NOMO-1 treated with DMSO at 0.1 percent for 48 hours (cell line): Measurements from ENCODE around the gene ARHGAP31.
"Not testable (repeated sequence)": the region's sequence is repeated elsewhere in the genome, so short reads cannot be mapped to it uniquely, and the experiment has no call there.

Experiments
- DNase-seq: peaks from one replicate; lab custom pipeline; 2025; ENCODE audit not compliant: unreplicated experiment; lab: John Stamatoyannopoulos, UW

ARHGAP31 gene

DNA sequence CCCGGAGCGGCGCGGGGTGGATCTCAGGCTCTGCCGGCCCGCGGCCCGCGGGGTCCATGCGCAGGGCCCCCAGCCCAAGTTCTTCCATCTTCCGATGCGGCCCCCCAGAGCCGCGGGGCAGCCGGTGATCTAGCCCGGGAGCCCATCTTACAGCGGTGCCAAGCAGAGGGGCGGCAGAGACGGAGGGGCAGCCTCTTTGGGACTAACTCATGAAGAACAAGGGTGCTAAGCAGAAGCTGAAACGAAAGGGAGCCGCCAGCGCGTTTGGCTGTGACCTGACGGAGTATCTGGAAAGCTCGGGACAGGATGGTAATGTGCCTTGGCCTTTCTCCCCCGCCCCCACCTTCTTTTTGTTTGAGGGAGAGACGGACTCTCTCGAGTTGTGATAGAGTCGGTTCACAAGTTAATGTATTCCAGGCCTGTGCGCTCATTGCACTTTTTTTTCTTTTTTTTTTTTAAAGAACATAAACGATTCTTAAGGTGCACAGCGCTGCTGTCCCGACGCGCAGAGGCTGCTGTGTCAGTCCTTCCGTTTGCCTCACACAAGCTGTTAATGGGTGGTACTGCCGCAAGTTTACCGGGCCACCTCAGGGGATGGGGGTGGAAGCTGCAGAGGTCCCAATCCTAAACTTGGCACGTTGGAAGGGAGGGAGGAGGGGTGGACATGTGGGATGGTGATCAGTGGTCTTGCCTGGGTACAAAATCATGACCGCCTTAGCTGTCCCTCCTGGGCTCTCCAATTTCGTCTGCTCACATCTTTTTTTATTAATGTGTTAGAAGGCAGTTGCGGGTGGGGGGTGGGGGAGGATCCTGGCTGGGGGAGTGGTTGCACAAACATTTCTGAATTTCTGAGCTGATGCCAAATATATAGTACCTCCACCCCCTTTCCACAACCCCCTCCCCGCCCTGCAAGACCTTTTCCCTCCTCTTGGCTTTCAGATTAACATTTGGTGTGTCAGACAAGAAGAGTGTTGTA, 801 bp downstream of the ARHGAP31 start:
- peak; percentile 30 for DNase-seq

DNA sequence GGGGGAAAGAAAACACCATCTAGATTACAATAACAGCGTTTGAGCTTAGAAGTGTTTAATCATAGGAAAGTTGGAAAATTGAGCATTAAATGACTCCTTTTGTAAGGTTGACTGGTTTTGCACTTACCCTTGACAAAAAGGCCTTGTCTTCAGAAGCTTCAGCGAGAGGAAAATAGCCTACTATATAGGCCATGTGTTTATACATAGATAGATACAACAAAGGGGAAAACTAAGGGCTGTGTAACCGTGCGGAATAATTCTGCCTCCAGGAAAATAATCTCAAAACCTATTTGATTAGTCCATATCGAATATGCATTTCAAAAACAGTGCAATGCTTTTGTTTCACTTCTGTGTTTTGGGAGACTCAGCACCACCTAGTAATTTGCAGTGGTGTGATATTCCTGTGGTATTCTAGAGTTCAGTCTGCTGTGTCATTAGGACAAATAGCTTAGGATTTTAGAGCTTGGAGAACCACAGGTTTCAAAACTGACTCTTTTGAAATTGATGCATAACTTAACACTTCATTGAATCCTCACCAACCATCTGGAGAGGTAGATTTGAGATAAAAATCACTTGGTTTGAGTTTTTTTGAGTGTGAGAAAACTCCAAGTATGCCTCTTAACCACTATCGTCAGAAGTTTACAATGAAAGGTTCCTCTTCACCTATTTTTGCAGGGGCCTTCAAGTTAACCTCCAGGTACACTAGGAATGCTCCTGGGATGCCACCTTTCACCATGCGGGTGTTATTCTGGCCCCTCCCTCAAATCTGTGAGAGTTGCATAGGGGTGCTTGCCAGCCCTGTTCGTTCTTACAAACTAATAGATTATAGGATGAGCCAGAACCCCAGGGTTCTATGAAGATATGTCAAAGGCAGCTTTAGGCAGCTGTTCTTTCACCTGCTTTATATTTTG, 1.9 kb downstream of the ARHGAP31 start:
- peak; percentile 55 for DNase-seq

DNA sequence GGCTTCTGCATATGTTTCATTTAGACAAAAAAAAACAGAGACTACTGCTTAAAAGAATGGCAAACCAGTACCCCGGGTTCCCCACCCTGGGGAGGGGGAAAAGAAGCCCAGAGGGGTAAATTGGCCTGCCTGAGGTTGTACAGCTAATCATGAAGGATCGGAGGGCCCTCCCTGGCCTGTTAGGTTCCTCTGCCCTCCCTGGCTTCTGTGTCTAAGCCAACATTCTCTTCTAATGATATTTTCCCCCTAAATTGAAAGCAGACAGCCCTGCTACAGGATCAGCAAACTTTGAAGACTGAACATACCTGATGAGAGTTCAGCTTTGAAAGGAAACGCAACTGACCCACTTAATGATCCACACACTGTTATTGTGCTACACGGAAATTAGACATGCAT, 2.5 kb downstream of the ARHGAP31 start:
- no peak for DNase-seq

DNA sequence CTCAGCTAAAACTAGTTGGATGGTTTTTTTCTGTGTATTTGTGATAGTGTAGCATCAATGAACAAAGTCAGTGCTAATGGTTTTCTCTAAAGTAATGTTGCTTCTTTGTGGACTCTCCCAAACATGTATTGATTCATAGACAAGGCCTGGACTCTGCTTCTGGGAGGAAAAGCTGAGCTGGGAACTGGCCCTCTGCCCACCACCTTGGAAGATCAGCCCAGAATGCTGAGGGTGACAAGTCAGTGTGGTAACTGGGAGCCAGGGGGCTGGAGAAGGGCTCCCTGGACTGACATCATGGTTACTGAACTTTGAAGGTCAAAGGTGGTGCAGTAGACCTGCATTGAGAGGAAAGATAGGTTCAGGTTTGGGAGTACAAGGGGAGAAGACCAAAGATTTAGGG, 3.0 kb downstream of the ARHGAP31 start:
- DNase-seq = no peak

DNA sequence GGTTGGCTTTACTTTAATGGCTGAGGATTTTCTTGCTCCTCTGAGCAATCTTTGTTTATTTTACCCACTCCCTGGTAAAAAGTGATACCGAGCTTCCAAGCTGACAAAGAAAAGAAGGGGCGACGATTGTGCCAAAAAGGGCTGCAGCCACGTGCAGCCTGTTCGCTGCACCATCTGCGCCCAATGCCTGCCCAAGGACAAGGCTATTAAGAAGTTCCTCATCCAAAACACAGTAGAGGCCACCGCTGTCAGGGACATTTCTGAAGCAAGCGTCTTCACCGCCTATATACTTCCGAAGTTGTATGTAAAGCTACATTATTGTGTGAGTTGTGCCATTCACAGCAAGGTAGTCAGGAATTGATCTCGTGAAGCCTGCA, 4.4 kb downstream of the ARHGAP31 start:
- DNase-seq = no peak

DNA sequence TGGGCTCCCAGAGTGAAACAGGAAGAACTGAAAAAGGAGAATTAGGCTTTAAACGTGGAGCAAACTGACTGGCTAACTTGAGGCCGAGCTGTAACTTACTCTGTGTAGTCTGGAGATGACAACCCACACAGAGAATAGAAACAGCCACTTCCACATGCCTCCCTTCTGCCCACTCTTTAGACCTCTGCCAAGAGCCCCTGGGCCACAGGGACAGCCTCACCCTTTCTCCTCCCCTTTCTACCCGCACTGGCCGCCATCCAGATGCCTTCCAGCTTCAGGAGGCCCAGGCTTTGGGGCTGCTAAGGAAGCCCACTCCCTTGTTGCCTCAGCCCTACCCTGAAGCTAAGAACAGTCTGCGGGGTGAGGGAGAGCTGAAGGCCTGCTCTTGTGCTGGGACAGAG, 6.8 kb downstream of the ARHGAP31 start:
- peak; percentile 83 for DNase-seq

DNA sequence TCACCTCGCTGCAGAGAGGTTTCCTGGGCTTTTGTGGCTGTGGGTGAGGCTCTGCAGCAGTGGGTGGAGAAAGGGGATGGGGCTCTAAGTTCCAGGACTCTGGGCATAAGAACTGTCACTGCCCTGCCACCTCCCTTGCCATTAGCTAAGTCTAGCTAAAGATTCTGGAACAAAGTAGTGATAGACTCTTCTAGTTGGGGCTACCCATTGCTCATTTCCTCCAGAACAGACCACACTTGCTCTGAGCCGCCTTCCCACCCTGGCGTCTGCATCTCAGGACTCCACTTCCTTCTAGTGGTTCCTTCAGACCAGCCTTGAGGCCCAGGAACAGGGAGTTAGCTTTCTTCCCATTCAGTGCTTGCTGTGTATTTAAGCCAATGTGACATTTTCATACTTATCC, 7.5 kb downstream of the ARHGAP31 start:
- DNase-seq = peak; percentile 13

DNA sequence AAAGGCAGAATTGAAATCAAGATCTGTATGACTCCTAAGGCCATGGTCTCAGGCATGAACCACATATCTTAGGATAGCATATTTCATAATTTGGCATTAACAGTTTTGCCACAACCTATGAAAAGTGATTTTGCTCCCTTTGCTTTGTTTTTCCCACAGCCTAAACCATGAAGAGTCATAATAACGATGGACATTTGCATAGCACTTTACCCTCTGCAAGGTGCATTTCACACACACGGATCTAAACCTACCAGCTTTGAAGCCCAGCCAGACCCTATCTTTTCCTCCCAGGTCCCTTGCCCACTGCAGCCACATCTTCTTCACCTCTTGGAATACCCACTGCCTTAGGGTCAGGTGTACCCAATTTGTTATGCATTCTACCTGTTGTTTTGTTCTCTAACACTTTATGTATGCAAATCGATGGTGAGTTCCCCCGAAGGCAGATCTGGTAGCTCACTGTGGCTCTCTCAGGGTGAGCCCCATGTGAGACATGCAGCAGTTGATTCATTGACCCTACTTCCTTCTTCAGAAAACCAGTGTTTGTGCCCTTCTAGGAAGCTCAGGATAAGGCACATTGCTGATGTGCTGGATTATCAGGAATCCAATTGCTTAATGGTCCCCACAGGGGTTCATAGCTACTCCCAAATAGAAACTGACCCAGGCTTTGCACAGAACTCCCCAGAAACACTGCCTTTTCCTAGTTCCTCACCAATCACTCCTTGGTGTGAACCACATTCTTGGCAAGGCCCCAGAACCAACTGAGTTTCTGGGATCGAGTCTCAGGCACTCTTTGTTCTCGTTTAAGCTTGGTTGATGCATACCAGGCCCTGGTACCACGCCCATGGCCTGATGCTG, 8.7 kb downstream of the ARHGAP31 start:
- DNase-seq = no peak

DNA sequence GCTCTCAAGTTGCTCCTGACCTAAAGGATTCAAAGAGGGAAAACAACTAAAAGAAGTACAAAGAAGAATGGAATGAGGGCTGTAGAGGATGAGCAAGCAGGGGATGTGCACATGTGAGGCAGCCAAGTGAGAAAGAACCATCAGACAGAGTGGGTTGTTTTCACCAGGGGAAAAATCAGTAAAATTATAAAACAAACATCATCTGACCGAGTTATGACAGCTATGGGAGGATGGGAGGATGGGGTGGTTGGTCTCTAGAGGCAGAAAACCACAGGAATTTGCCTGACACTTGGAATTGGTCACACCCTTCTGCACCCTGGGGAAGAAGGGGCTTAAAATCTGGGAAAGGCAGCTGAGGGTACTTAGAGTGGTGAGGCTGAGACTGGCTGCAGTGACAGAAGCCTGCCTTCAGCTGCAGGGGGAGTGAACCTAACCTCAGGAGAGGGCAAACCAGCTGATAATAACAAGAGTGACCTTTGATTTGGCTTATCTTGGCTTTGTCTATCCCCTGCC, 10.1 kb downstream of the ARHGAP31 start:
- no peak for DNase-seq

DNA sequence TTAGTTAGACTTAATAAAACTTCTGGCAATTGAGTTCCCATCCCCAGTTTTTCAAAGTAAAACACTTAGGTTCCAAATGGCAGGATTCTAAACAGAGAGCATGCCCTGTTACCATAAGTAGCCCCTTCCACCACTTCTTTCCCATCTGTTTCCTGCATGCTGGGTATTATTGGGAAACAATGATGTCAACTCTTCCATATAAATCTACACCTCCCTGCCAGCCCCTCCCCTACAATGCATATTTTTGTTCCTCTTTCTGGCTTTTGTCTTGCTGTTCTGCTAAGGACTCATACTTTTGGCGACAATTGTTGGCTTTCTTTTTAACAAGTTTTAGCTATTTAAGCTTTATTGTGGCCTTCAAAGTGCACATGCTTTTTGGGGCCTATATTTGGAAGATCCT, 11.1 kb downstream of the ARHGAP31 start:
- peak; percentile 17 for DNase-seq

DNA sequence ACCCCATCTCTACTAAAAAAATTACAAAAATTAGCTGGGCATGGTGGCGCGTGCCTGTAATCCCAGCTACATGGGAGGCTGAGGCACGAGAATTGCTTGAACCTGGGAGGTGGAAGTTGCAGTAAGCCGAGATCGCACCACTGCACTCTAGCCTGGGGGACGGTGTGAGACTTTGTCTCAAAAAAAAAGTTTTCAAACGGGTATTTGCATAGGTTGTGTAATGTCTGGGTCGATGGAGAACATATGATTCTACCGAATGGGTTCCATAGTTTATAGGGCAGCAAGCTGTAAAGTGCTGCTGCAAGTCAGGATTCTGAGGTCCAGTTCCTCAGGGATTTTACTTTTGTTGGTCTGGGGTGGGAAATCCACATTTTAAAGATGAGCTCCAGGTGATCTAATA, 12.2 kb downstream of the ARHGAP31 start:
- not testable (repeated sequence) for DNase-seq

DNA sequence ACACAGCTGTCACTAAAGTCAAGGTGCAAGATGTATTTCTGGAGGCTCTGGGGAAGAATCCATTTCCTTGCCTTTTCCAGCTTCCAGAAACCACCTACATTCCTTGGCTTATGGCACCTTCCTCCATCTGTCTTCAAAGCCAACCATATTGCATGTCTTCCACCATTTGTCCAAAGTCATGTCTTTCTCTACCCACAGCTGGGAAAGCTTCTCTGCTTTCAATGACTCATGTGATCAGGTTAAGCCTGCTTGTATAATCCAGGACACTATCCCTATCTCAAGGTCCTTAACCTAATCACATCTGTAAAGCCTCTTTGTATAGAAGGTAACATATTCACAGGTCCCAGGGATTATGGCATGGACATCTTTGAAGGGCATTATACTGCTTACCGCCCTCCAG, 14.2 kb downstream of the ARHGAP31 start:
- no peak for DNase-seq

DNA sequence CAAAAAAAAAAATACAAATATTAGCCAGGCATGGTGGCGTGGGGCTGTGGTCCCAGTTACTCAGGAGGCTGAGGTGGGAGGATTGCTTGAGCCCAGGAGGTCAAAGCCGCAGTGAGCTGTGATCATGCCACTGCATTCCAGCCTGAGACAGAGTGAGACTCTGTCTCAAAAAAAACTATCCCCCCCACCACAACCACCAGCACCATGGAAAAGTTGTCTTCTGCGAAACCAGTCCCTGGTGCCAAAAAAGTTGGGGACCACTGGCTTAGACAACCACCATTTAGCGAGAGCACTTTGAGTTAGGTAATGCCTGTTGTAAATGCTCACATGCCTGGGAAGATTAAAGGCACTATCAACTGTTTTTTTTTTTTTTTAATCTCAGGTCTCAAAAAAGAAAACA, 15.4 kb downstream of the ARHGAP31 start:
- DNase-seq = no peak

DNA sequence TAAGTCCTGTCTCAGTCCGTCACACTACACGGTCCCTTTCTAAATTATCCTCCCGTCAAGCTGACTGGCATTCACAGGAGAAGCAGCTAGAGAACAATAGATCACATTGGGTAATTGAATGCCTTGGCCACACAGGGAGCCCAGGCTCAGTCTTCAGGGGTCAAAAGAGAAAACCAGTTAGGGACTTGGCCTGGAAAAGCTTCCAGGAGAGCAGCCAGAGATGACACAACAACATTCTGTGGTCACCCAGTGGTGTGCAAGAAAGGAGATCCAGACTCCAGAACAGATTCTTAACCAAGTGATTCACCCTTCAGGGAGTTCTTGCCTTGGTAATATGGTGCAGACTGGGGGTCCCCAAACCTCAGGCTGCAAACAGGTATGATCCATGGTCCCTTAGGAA, 15.9 kb downstream of the ARHGAP31 start:
- DNase-seq = no peak

DNA sequence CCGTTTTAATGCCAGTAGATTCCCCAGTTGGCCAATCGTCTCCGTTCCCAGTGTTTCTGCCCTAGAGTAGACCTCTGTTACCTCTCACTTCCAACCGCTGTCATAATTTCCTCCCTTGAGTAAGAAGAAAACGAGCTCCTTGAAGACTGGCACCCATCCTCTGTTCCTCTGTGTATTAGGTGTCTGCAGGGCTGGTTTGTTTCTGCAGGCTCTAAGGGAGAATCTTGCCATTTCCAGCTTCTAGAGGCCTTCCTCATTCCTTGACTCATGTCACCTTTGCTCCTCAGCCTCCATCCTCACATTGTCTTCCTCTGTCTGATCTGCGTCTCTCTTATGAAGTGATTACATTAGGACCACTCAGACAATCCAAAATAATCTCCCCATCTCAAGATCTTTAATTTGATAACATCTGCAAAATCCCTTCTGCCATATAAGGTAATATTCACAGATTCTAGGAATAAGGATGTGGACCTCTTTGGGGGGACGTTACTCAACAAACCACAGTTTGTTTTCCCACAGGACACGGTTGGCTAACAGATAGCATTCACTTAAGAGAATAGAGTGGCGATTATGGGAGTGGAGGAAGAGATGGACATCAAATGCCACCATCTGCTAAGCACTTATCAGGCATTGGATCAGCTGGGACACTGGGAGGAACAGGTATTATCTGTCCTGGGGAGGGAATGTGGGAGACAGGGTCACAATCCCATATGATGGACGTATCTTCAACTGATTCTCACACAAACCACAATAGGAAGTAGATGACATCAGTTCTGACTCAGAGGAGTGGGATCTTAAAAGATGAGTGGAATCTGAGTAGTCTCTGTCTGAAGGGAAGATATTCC, 17.1 kb downstream of the ARHGAP31 start:
- no peak for DNase-seq

DNA sequence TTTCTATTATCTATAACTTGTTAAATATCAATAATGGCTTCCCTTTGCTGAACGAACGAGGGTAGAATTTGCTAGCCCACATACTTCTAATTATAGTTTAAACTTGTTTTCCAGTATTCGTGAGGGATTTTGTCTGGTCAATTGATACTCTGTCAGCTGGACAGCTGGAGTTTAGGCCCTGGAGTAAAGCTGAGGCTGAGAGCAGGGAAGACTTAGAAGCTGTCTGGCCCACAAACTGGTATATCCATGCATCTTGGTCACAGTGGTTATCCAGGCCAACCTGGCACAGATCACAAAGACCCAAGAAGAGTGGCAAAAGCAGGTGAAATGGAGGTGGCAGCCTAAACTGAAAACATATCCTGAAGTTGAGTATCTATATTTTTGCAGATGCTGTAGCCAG, 19.3 kb downstream of the ARHGAP31 start:
- no peak for DNase-seq

DNA sequence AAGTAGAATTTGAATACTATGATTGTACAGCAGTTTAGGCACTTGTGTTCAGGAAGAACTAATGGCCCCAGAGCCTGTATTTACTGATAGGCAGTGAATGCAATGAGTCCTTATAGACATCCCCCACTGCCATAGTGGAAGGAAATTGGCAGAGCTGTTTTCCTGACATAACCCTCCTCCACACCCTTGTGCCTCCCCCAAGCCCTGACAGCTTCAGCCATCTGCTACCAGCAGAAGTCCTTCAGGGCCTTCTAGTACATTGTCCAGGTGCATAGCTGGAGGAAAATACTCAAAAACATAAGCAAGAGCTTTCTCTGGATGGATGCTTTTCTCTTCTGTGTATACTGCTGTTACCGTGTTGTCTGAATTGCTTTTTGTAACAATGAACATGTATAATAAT, 20.6 kb downstream of the ARHGAP31 start:
- no peak for DNase-seq

DNA sequence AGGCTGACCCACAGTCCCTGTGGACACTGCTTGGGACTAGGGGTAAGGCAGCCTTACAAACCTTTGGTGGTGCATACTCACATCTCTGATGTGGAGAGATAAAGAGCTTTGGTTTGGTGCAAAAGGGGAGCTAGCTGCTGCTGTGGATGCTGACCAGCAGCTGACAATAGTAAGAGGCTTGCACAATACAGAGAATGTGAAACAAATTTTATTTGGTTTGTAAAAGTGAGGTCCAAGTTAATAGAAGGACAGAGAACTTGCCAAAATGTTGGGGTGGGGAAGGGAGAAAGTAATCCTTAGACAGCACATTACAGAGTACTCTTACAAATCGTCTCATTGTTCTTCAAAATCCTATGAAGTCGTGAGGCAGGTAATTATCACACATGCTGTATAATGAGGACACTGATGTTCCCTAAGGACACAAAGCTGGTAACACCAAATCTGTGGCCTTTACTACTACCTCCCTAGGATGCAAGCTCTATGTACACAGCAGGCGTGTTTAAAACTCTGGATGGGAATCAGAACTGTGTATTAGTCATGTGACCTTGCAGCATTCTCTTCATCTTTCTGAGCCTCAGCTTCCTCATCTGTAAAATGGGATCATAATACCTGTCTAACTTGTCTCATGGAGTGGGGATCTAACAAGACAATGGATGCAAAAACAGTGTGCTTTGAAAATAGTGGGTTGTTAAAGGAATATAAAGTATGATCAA, 21.6 kb downstream of the ARHGAP31 start:
- DNase-seq = no peak

DNA sequence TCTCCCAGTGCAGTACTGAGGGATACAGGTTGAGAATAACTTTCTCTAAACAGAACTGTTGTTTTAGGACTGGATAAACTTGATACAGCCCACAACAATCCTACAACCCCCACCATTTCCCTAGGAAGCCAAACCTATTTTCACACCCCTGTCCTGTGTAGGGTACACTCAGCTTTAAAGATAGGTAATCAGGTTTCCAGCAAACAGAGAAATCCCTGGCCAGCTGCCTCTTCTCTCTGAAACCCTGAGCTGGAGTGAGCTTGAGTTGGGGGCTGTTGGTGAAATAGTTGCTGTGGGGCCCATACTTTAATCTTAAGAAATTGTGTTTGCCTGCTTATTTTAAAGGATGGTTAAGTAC, 22.1 kb downstream of the ARHGAP31 start:
- DNase-seq = no peak
